Measurements from ENCODE around the gene TFF1.

GRCh38 chr21:42351626-42352440, 14.5 kb downstream of the TFF1 start:
- no peak for TF ChIP-seq CTCF (IDR thresholded peaks at IDR 0.05)
- TF ChIP-seq POLR2A (IDR thresholded peaks at IDR 0.05): no peak
